HG03025 (cell line): ENCODE measurements around the gene PCDHB9.
"Not testable (repeated sequence)": the region's sequence is repeated elsewhere in the genome, so short reads cannot be mapped to it uniquely, and the experiment has no call there.

ENCODE experiments used
- ATAC-seq: cut with Tn5 transposase; IDR thresholded peaks from one replicate; pipeline ENCODE4 v1.9.1; 2021; ENCODE audit warnings: mild to moderate bottlenecking, moderate library complexity; ENCODE audit not compliant: unreplicated experiment, low FRiP score

Gene PCDHB9

GRCh38 chr5:141186897-141187512, at the start of gene PCDHB9:
Gene PCDHB9, plus strand, starts transcription at chr5:141187161. Its CDS starts 158 bp downstream, at chr5:141187319.
- no peak for ATAC-seq

DNA sequence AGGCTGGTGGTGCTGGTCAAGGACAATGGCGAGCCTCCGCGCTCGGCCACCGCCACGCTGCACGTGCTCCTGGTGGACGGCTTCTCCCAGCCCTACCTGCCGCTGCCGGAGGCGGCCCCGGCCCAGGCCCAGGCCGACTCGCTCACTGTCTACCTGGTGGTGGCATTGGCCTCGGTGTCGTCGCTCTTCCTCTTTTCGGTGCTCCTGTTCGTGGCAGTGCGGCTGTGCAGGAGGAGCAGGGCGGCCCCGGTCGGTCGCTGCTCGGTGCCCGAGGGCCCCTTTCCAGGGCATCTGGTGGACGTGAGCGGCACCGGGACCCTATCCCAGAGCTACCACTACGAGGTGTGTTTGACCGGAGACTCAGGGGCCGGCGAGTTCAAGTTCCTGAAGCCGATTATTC, 49.6 kb upstream of the PCDHB9 start:
- ATAC-seq = not testable (repeated sequence)

GRCh38 chr5:141149812-141150211, 37.1 kb upstream of the PCDHB9 start, which contains the start of gene PCDHB6:
Gene PCDHB6, plus strand, starts transcription at chr5:141150057. Its CDS starts 201 bp downstream, at chr5:141150258.
- ATAC-seq = no peak

GRCh38 chr5:141150224-141150992, 36.6 kb upstream of the PCDHB9 start:
- no peak for ATAC-seq

GRCh38 chr5:141150993-141151325, 36.0 kb upstream of the PCDHB9 start:
- ATAC-seq = no peak

GRCh38 chr5:141151632-141152031, 35.3 kb upstream of the PCDHB9 start:
- not testable (repeated sequence) for ATAC-seq

- ATAC-seq = not testable (repeated sequence)
These were observed 34.9 kb upstream of the PCDHB9 start for GRCh38 chr5:141152096-141152495.

DNA sequence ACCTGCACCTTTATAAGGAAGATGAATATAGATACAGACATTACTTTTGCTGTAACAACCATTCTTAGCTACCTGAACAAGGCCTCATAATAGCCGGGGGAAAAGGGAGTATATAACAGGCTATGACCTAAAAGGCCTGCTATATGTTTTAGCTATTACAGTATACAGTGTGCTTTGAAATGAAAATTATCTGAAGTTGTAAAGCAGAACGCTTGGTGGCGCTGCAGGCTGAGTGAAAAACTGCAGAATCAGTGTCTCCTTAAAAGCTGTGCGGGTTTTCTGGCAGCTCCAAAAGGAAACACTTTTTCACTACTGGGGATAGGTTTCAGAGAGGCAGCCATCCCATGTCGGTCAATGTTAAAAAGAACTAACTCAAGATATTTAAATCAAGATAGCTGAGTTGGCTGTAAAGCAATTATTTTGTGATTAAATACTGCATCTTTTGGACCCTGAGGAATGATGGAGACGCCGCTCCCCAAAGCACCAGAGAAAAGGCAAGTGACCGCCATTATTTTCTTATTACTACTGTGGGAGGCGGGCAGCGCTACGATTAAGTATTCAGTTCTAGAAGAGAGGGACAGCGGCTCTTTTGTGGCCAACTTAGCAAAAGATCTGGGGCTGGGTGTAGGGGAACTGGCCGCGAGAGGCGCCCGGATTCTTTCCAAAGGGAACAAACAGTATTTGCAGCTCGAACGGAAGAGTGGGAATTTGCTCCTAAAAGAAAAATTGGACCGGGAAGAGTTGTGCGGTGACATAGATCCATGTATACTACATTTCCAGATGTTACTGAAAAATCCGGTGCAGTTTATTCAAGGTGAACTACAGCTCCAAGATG, 31.2 kb upstream of the PCDHB9 start:
- no peak for ATAC-seq

DNA sequence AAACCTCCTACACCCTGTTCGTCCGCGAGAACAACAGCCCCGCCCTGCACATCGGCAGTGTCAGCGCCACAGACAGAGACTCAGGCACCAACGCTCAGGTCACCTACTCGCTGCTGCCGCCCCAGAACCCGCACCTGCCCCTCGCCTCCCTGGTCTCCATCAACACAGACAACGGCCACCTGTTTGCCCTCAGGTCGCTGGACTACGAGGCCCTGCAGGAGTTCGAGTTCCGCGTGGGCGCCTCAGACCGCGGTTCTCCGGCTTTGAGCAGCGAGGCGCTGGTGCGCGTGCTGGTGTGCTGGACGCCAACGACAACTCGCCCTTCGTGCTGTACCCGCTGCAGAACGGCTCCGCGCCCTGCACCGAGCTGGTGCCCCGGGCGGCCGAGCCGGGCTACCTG, 29.6 kb upstream of the PCDHB9 start:
- ATAC-seq = not testable (repeated sequence)

DNA sequence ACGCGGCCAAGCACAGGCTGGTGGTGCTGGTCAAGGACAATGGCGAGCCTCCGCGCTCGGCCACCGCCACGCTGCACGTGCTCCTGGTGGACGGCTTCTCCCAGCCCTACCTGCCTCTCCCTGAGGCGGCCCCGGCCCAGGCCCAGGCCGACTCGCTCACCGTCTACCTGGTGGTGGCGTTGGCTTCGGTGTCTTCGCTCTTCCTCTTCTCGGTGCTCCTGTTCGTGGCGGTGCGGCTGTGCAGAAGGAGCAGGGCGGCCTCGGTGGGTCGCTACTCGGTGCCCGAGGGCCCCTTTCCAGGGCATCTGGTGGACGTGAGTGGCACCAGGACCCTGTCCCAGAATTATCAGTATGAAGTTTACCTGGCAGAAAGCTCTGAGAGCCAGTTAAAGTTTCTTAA, 29.1 kb upstream of the PCDHB9 start:
- ATAC-seq = not testable (repeated sequence)

GRCh38 chr5:141172381-141173204, 14.4 kb upstream of the PCDHB9 start, which contains the start of gene PCDHB7:
Gene PCDHB7, plus strand, starts transcription at chr5:141172644. Its CDS starts 192 bp downstream, at chr5:141172836.
- no peak for ATAC-seq

GRCh38 chr5:141174291-141175104, 12.5 kb upstream of the PCDHB9 start:
- not testable (repeated sequence) for ATAC-seq

GRCh38 chr5:141175933-141176332, 11.0 kb upstream of the PCDHB9 start:
- no peak for ATAC-seq

DNA sequence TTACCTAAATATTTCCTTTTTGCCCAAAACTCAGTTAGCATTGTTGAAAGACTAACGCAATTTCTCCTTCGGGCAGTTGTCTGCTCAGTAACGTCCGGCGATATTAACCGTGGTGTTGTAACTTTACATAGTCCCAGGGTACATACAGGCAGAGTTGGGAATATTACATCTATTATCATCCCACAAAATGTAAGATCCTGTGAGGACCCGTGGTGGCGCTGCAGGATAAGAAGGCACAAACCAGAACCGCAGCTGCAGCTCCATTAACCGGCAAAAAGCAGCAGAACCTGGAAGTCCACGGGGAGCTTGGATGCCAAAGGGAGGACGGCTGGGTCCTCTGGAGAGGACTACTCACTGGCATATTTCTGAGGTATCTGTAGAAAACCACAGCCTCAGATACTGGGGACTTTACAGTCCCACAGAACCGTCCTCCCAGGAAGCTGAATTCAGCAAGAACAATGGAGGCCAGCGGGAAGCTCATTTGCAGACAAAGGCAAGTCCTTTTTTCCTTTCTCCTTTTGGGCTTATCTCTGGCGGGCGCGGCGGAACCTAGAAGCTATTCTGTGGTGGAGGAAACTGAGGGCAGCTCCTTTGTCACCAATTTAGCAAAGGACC, 9.3 kb upstream of the PCDHB9 start, which contains the start of gene PCDHB8:
Gene PCDHB8 (plus strand): TSS at position 214 of the 615 bp plus-strand sequence. CDS start 245 bp downstream, at position 459.
- ATAC-seq = not testable (repeated sequence)

- not testable (repeated sequence) for ATAC-seq
These were observed 7.6 kb upstream of the PCDHB9 start for GRCh38 chr5:141179371-141179770.

DNA sequence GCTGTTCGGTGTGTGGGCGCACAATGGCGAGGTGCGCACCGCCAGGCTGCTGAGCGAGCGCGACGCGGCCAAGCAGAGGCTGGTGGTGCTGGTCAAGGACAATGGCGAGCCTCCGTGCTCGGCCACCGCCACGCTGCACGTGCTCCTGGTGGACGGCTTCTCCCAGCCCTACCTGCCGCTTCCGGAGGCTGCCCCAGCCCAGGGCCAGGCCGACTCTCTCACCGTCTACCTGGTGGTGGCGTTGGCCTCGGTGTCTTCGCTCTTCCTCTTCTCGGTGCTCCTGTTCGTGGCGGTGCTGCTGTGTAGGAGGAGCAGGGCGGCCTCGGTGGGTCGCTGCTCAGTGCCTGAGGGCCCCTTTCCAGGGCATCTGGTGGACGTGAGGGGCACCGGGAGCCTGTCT, 7.1 kb upstream of the PCDHB9 start:
- ATAC-seq = not testable (repeated sequence)

DNA sequence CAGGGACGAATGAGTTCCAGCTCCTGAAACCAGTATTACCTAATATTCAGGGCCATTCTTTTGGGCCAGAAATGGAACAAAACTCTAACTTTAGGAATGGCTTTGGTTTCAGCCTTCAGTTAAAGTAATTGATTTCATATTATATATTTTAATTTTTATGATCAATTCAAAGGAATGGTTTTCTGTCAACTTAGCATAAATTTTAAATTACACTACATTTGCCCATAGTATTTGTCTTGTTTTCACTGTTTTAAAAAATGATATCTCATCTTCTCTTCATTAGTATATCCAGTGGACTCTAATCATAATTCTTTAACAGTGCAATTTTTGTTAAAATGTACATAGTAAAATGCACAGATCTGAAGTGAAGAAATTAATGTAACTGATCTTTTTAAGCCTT, 6.6 kb upstream of the PCDHB9 start:
- no peak for ATAC-seq

DNA sequence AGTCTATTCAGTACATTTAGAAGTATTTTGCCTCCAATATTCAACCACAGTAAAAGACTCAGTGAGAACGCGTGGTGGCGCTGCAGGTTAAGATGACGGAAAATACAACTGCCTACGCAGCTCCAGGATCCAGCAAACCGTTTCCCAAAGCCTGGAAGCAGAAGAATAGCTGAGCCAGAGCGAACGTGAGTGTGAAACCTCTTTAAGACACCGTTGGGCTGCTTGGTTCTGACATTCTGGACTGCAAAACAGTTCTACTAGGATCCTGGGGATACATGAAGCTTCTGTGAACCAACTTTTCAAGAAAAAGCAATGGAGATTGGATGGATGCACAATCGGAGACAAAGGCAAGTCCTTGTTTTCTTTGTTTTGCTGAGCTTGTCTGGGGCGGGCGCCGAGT, 4.7 kb upstream of the PCDHB9 start, which contains the start of gene PCDHB16:
Gene PCDHB16 (plus strand): TSS at position 140 of the 400 bp plus-strand sequence. CDS start 173 bp downstream, at position 313.
- ATAC-seq = no peak
